ENCODE data around the gene LRRC7.

LRRC7 gene

DNA sequence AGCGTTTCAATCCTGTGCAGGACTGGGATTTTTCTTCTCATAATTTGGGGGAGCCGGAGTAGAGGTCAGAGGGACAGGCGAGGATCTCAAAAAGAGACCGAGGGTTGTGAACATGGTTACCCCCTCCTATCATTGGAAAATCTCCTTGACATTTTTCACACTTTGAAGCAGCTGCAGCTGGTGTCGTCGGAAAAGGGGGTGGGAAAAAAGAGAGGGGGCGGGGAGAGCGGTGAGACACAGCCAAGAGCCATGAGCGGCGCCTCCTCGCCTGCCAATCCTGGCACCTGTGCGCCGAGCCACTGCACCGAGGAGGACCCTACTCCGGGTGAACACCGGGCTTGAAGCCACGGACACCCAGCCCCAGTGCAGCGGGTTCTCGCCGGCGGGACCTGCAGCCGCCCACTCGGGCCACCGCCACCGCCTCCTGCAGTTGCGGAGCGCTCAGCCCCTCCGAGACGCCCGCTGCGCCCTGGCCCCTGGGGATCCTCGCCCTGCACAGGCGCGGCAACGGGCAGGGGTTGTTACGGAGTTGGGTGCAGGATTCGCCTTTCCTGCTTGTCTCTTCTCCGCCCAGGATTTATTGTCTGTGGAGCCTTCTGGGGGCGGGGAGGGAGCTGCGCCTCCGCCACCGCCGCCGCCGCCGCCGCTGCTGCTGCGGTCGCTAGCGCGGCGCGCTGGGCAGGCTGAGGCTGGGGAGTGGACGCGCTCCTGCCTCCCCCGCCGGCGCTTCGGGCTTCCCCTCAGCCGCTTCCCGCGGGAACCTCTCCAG is at the start of gene LRRC7:
LRRC7 (plus strand) TSS at position 271 of the 769 bp plus-strand sequence. CDS start 718 bp downstream, outside the sequence.
- no peak for DNase-seq (ENCODE audit: insufficient read length, low spot score)
- TF ChIP-seq, protein P1, sequence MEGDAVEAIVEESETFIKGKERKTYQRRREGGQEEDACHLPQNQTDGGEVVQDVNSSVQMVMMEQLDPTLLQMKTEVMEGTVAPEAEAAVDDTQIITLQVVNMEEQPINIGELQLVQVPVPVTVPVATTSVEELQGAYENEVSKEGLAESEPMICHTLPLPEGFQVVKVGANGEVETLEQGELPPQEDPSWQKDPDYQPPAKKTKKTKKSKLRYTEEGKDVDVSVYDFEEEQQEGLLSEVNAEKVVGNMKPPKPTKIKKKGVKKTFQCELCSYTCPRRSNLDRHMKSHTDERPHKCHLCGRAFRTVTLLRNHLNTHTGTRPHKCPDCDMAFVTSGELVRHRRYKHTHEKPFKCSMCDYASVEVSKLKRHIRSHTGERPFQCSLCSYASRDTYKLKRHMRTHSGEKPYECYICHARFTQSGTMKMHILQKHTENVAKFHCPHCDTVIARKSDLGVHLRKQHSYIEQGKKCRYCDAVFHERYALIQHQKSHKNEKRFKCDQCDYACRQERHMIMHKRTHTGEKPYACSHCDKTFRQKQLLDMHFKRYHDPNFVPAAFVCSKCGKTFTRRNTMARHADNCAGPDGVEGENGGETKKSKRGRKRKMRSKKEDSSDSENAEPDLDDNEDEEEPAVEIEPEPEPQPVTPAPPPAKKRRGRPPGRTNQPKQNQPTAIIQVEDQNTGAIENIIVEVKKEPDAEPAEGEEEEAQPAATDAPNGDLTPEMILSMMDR (IDR thresholded peaks at IDR 0.05; ENCODE audit: insufficient read depth, missing control alignments): no peak
- FAIRE-seq: no peak

DNA sequence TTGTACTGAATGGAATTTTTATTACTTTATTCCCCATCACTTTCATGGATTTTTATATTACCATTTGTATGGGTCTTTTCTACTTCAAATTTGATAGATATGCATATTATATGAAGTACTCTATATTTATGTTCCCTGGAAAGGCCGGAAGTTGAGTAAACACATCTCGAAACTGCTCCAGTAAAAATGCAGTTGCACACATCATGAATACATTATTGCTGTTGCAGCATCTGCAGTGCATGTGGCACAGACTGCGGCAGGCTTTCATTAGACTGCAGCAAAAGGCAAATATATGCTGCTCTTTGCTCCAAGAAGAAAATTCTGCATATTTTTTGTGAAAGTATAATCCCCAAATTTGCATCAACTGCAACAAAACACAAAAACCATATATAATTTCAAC is 48.7 kb upstream of the LRRC7 start:
- TF ChIP-seq, protein P1 (IDR thresholded peaks at IDR 0.05; ENCODE audit: insufficient read depth, missing control alignments): no peak
- FAIRE-seq (no peak), DNase-seq (ENCODE audit: insufficient read length, low spot score) (no peak)

DNA sequence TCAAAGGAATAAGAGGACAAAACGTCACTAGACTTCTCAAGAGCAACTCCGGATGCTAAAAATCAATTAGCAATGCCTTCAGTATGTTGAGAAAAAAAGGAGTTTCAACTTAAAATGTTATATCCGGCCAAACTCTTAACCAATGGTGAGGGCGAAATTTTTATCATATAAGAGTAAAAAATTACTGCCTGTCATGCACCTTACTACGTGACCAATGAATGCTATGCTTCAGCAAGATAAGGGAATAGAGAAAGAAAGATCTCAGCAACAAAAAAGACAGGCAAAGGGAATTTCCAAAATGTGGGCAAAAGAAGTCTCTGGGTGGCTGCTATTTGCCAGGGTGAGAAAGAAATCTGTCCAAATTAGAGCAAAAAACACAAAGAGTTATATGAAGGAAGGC is 47.4 kb upstream of the LRRC7 start:
- DNase-seq (ENCODE audit: insufficient read length, low spot score): no peak
- FAIRE-seq: no peak
- TF ChIP-seq, protein P1 (IDR thresholded peaks at IDR 0.05; ENCODE audit: insufficient read depth, missing control alignments): no peak

DNA sequence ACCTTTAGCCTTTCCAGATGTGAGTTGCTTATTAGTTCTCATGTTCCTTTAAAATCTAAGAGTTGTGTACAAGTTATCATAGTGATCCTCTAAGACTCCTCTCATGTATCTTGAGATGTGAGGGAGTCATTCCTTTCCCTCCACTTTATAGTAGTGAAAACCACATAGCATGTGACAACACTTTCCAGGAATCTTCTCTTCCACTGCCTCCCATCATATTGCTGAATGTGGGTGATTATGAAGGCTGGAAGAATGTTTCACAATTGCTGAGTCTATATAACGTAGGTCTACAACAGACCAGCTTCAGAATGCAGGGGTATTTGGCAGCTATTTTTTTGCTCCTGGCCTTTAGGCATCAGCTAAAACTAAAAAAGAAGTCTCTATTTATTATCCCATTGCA is 44.7 kb upstream of the LRRC7 start:
- FAIRE-seq (no peak), DNase-seq (ENCODE audit: insufficient read length, low spot score) (no peak)
- TF ChIP-seq, protein P1 (IDR thresholded peaks at IDR 0.05; ENCODE audit: insufficient read depth, missing control alignments): no peak

DNA sequence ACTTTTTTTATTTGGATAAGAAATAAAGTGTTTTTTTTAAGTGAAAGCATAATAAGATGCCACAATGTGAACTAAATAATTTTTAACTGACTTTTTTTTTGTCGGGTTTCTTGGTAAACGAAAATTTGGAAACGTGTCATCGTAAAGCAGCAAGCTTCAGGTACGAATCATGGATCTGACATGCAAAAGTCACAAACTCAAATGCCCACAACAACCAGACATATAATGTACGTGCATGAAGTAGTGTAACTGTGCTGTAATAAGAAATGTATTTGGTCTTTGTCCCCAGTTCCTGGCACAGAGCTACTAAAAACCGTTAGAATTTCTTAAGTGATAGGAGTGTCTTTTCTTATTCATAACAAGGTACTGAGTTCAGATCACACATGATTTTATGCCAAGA is 44.3 kb upstream of the LRRC7 start:
- DNase-seq (ENCODE audit: insufficient read length, low spot score) (no peak), FAIRE-seq (no peak)
- TF ChIP-seq, protein P1 (IDR thresholded peaks at IDR 0.05; ENCODE audit: insufficient read depth, missing control alignments): no peak

DNA sequence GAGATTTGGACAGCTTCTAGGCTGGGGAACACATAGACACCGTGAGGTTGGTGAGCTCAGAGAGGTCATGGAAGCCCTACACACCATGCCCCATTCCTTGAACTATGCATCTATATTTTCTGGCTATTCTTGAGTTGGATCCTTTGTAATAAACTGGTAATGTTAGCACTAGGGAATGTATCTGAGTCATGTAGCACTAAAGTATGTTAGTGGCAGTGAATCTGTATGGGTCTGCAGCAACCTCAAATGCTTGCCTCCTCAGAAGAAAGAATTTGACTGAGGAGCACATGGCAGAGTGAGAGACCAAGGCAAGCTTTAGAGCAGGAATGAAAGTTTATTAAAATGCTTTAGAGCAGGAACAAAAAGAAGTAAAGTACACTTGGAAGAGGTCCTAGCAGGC is 43.7 kb upstream of the LRRC7 start:
- FAIRE-seq (no peak), DNase-seq (ENCODE audit: insufficient read length, low spot score) (no peak)

DNA sequence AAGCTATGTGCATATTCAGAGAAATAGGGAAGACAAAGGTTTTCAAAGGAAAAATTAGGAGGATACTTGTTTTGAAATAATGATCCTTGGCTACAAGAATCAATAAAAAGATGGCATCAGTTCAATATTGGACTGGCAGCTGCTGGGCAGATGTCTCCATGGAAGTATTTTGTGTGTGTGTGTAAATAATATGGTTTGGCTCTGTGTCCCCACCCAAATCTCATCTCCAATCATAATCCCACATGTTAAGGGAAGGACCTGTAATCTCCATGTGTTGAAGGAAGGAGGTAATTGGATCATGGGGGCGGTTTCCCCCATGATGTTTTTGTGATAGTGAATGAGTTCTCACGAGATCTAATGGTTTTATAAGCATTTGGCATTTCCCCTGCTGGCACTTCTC is 40.4 kb upstream of the LRRC7 start:
- TF ChIP-seq, protein P1 (IDR thresholded peaks at IDR 0.05; ENCODE audit: insufficient read depth, missing control alignments): no peak
- FAIRE-seq (no peak), DNase-seq (ENCODE audit: insufficient read length, low spot score) (no peak)

More for the DNA sequence above, 43.7 kb upstream of the LRRC7 start:
- TF ChIP-seq, protein P1 (IDR thresholded peaks at IDR 0.05; ENCODE audit: insufficient read depth, missing control alignments): no peak

Data from D721Med (cell line).